Activated CD8-positive, alpha-beta T cell treated with anti-CD3 and anti-CD28 coated beads for 36 hours (primary cell): ENCODE measurements around the gene TMEM119. TPM values are rescaled to one million over a fixed set of nuclear protein-coding genes. Genes with fewer than 3 reads are reported as not detected.

Experiments used
- ATAC-seq: fragments of 200-7000 bp; cut with Tn5 transposase; one replicate; pipeline ENCODE4 v1.10.0; 2021; ENCODE audit warnings: mild to moderate bottlenecking, moderate library complexity
- CTCF ChIA-PET: fragments of 350-600 bp; sonication (Branson Sonifier 250); formaldehyde crosslinking; loops from one replicate; lab custom pipeline; 2021; ENCODE audit warnings: antibody characterized with exemption; lab: Charles Lee
- POLR2A ChIA-PET: fragments of 350-600 bp; sonication (Branson Sonifier 250); formaldehyde crosslinking; loops from one replicate; lab custom pipeline; 2021; ENCODE audit warnings: antibody characterized with exemption; lab: Charles Lee
- DNase-seq: peaks from one replicate; pipeline ENCODE4 v3.0.0-alpha.2; 2020
- H3K27ac Mint-ChIP-seq: one replicate; pipeline ENCODE4 v1.8.0; 2021; ENCODE audit warnings: mild to moderate bottlenecking, mixed read lengths
- H3K27me3 Mint-ChIP-seq: one replicate; pipeline ENCODE4 v1.8.0; 2021; ENCODE audit warnings: mixed read lengths
- H3K36me3 Mint-ChIP-seq: one replicate; pipeline ENCODE4 v1.8.0; 2021; ENCODE audit warnings: low read depth, mixed read lengths
- H3K4me1 Mint-ChIP-seq: one replicate; pipeline ENCODE4 v1.8.0; 2021; ENCODE audit warnings: low read depth, mixed read lengths
- H3K4me3 Mint-ChIP-seq: one replicate; pipeline ENCODE4 v1.8.0; 2021; ENCODE audit warnings: mild to moderate bottlenecking, moderate library complexity, mixed read lengths
- H3K9me3 Mint-ChIP-seq: one replicate; pipeline ENCODE4 v1.8.0; 2021; ENCODE audit warnings: mixed read lengths
- intact Hi-C: fragments of 100-400 bp; cut with micrococcal nuclease; formaldehyde crosslinking; loops from one replicate; pipeline ENCODE4 v1.10.0; 2022
- total RNA-seq, 2 experiments: library from RNA; stranded (reverse); gene quantifications; one replicate each; pipeline ENCODE4 v1.2.3, GENCODE V29; 2021
- TF ChIP-seq, protein P1 (sequence below): fragments of 200-600 bp; IDR thresholded peaks from one replicate; pipeline ENCODE4 v1.8.0; 2022; ENCODE audit warnings: antibody characterized with exemption, mild to moderate bottlenecking

TMEM119 gene
- total RNA-seq, 2 experiments from 2014 or later = not detected

DNA sequence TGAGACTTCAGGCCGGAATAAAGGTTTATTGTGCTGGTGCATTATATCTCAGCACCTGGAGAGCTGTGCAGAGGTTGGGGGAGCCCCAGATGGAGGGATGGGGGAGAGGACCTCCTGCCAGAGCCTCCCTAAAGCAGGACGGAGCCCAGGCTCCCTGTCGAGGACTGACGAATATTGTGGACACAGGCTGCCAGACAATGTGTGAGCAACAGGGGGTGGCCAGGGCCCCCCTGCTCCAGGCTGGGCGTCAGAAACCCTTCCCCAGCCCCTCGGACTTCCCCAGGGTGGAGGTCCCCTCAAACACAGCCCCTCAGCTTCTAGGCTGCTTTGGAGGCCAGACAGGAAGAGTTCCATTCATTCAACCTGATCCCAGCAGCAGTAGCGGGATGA is 8.0 kb downstream of the TMEM119 start:
- TF ChIP-seq, protein P1, sequence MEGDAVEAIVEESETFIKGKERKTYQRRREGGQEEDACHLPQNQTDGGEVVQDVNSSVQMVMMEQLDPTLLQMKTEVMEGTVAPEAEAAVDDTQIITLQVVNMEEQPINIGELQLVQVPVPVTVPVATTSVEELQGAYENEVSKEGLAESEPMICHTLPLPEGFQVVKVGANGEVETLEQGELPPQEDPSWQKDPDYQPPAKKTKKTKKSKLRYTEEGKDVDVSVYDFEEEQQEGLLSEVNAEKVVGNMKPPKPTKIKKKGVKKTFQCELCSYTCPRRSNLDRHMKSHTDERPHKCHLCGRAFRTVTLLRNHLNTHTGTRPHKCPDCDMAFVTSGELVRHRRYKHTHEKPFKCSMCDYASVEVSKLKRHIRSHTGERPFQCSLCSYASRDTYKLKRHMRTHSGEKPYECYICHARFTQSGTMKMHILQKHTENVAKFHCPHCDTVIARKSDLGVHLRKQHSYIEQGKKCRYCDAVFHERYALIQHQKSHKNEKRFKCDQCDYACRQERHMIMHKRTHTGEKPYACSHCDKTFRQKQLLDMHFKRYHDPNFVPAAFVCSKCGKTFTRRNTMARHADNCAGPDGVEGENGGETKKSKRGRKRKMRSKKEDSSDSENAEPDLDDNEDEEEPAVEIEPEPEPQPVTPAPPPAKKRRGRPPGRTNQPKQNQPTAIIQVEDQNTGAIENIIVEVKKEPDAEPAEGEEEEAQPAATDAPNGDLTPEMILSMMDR = no peak
- DNase-seq = no peak
- POLR2A ChIA-PET = interaction anchor here (1.1 kb wide), 1 partner anchor 31 kb away, joined by 4 read pairs; no protein-coding TSS in a partner anchor
- Mint-ChIP-seq H3K9me3 (no peaks in the 10 kb centered on the region), H3K27me3 (no peaks in the 10 kb centered on the region), H3K4me3 (no peak overlapping the region), H3K27ac (no peak overlapping the region), H3K36me3 (no peaks in the 10 kb centered on the region), H3K4me1 (no peaks in the 10 kb centered on the region)
- CTCF ChIA-PET = no interaction called here
- no peak for ATAC-seq
- intact Hi-C loops = no loop called here

DNA sequence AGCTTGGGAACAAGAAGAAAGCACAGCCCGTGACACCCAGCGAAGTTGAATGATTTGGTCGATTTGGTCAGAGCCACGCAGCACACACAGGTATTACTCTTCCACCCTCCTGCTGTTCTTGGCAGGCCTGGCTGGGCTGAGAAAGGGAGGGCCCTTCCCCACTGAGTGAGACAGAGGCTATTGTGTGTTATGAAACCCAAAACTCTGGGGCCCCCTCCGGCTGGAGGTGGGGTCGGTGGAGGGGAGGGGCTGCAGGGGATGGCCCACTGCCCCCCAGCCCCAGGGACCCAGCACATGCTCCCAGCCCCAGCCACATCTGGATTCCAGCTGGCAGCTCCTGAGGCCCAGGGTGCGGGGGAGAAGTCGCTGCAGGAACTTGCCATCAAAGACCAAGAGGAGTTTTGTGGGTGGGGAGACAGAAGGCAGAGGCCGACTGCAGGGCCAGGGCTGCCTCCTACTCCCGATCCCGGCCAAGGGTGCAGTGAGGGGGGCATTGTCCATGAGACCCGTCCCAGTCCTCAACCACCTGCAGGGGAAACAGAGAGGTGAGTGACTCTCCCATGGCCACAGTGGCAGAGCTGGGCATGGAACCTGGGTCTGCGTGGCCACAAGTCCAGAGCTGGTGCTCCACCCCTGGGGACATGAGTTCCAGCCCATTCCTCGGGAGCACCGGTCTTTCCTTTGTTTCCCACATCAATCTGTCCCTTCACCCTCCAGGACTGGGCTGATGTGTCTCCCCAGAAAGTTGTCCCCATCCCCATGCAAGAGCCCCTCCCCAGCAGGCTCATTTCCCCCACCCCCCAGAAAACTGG is 8.7 kb downstream of the TMEM119 start:
- H3K4me3 Mint-ChIP-seq = no peak overlapping the region
- H3K4me1 Mint-ChIP-seq = no peaks in the 10 kb centered on the region
- POLR2A ChIA-PET = no interaction called here
- no peaks in the 10 kb centered on the region for H3K9me3 Mint-ChIP-seq
- no peaks in the 10 kb centered on the region for H3K36me3 Mint-ChIP-seq
- ATAC-seq = no peak
- no peak for DNase-seq
- H3K27me3 Mint-ChIP-seq = no peaks in the 10 kb centered on the region
- H3K27ac Mint-ChIP-seq = no peak overlapping the region
- TF ChIP-seq, protein P1 = no peak
- intact Hi-C loops = no loop called here
- CTCF ChIA-PET = interaction anchor here (0.8 kb wide), 1 partner anchor 9 kb away, joined by 4 read pairs; no protein-coding TSS in a partner anchor

DNA sequence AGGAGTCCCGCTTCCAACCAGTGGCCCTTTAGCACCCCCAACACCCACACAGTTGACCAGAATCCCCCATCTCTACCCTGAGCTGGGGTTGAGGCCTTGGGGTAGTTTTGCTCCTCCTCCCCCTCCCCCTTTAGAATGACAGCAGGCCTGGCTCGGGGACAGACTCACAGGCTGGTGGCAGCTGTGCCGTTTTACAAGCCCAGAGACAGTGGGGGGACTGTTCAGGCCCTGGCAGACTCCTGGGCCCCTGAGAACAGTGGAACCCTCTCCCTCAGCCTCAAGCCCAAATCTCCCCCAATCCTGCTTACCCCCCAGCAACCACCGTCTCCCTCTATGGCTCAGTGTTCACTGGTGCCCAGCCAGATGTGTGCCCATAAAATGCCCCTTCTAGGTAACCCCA is 10.1 kb downstream of the TMEM119 start:
- POLR2A ChIA-PET = no interaction called here

DNA sequence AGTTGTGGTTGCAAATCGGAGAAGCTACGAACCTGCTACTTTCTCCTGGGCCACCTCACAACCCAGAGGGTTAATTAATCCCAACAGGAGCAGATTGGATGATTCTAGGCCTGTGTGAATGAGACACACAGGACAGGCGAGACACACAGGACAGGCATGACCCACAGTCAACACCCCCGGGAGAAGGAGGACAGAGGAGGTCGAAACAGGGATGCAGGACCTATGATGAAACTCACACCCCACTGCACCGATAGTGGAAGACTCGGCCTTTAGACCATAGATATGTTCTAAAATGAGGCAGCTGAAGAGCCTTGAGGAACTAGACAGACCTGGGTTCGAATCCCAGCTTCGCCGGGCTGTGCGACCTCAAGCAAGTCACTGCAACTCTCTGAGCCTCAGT is 11.6 kb downstream of the TMEM119 start:
- ATAC-seq (no peak), DNase-seq (no peak)
- Mint-ChIP-seq H3K9me3 (no peaks in the 10 kb centered on the region), H3K27ac (no peak overlapping the region), H3K4me1 (no peaks in the 10 kb centered on the region), H3K36me3 (no peaks in the 10 kb centered on the region), H3K27me3 (no peaks in the 10 kb centered on the region), H3K4me3 (no peak overlapping the region)
- ChIA-PET CTCF (interaction anchor here (2.4 kb wide), 1 partner anchor 31 kb away, joined by 10 read pairs; no protein-coding TSS in a partner anchor), POLR2A (no interaction called here)
- TF ChIP-seq, protein P1 = no peak
- intact Hi-C loops = no loop called here

More for the DNA sequence above, 10.1 kb downstream of the TMEM119 start:
- Mint-ChIP-seq H3K9me3 (no peaks in the 10 kb centered on the region), H3K4me1 (no peaks in the 10 kb centered on the region), H3K27me3 (no peaks in the 10 kb centered on the region), H3K36me3 (no peaks in the 10 kb centered on the region), H3K4me3 (no peak overlapping the region), H3K27ac (no peak overlapping the region)
- TF ChIP-seq, protein P1 = no peak
- CTCF ChIA-PET = no interaction called here
- DNase-seq (no peak), ATAC-seq (no peak)
- intact Hi-C loops = no loop called here

DNA sequence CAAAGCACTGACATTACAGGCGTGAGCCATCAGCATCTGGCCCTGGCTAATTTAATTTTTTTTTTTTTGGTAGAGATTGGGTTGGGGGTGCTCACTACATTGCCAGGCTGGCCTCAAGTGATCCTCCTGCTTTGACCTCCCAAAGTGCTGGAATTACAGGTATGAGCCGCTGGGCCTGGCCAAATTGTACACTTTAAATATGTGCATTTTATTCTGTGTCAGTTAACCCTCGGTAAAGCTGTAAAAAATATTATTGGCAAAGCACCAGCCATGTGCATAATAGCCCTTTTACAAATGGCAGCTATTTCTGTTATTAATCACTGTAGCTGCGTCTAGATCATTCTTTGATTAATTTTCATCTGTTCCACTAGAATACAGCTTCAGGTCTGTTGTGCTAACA is 12.0 kb downstream of the TMEM119 start:
- TF ChIP-seq, protein P1 = no peak
- Mint-ChIP-seq H3K4me3 (no peak overlapping the region), H3K27ac (no peak overlapping the region), H3K36me3 (no peaks in the 10 kb centered on the region), H3K4me1 (no peaks in the 10 kb centered on the region), H3K9me3 (no peaks in the 10 kb centered on the region), H3K27me3 (no peaks in the 10 kb centered on the region)
- DNase-seq (no peak), ATAC-seq (no peak)
- ChIA-PET CTCF (interaction anchor here (2.4 kb wide), 1 partner anchor 32 kb away, joined by 10 read pairs; no protein-coding TSS in a partner anchor), POLR2A (no interaction called here)
- intact Hi-C loops = no loop called here
